ENCODE results near the gene OR8J1. TPM values are rescaled to one million over a fixed set of nuclear protein-coding genes. Genes with fewer than 3 reads are reported as not detected.
"Not testable (repeated sequence)": the region's sequence is repeated elsewhere in the genome, so short reads cannot be mapped to it uniquely, and the experiment has no call there.

OR8J1 gene, protein sequence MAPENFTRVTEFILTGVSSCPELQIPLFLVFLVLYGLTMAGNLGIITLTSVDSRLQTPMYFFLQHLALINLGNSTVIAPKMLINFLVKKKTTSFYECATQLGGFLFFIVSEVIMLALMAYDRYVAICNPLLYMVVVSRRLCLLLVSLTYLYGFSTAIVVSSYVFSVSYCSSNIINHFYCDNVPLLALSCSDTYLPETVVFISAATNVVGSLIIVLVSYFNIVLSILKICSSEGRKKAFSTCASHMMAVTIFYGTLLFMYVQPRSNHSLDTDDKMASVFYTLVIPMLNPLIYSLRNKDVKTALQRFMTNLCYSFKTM
- total RNA-seq, result not detected

DNA sequence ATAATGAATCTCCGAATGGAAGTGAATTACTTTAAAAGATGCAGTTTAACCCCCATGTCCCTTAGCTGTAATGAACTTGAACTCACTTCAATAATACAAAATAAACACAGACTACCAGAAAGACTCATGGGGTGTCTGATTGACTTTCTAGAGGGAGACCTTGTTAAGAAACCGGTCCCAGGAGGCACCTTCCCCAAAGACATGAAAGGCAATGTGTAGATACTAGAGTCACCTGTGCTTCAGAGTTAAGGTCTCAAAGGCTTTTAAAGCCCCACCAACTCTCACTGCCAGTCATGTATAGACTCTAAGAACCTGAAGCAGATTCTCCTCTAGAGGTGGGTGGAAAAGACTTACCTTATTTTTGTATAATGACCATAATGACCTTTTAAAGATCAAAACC is at the start of gene OR8J1:
OR8J1 (plus strand) TSS at position 301 of the 400 bp plus-strand sequence. CDS start 5,956 bp downstream, outside the sequence.
- DNase-seq (ENCODE audit: low spot score) (no peak), ATAC-seq (no peak)
- H3K27me3 Mint-ChIP-seq, result no peaks in the 10 kb centered on the region
- H3K4me3 Mint-ChIP-seq, result no peak within 1 kb of the TSS
- H3K4me1 Mint-ChIP-seq (ENCODE audit: low read depth in 2 of 2), result no peaks in the 10 kb centered on the region
- peaks cover 6% of the 10 kb centered on the region for H3K9me3 Mint-ChIP-seq
- H3K27ac Mint-ChIP-seq, result no peak within 1 kb of the TSS
- H3K36me3 Mint-ChIP-seq, result no peaks in the 10 kb centered on the region

- ATAC-seq (no peak), DNase-seq (ENCODE audit: low spot score) (no peak)
- peaks cover 38% of the 10 kb centered on the region for H3K9me3 Mint-ChIP-seq
- H3K27me3 Mint-ChIP-seq, result no peaks in the 10 kb centered on the region
- H3K4me3 Mint-ChIP-seq, result no peak overlapping the region
- H3K4me1 Mint-ChIP-seq (ENCODE audit: low read depth in 2 of 2), result no peaks in the 10 kb centered on the region
- H3K36me3 Mint-ChIP-seq, result peaks cover 17% of the 10 kb centered on the region
- H3K27ac Mint-ChIP-seq, result no peak overlapping the region
Observed at GRCh38 chr11:56307836-56308235, 46.3 kb upstream of the OR8J1 start.

- no peaks in the 10 kb centered on the region for H3K4me1 Mint-ChIP-seq (ENCODE audit: low read depth in 2 of 2)
Observed at GRCh38 chr11:56314844-56315243, 39.2 kb upstream of the OR8J1 start, which contains the start of gene OR8K3. Gene OR8K3 (plus strand): TSS chr11:56315144. CDS start chr11:56318307, 3,163 bp downstream.

GRCh38 chr11:56331861-56332491 is 22.1 kb upstream of the OR8J1 start:
- H3K27me3 Mint-ChIP-seq, result no peaks in the 10 kb centered on the region
- H3K9me3 Mint-ChIP-seq, result peaks cover 12% of the 10 kb centered on the region
- H3K4me3 Mint-ChIP-seq, result no peak overlapping the region
- no peaks in the 10 kb centered on the region for H3K36me3 Mint-ChIP-seq
- H3K4me1 Mint-ChIP-seq (ENCODE audit: low read depth in 2 of 2), result no peaks in the 10 kb centered on the region
- no peak for DNase-seq (ENCODE audit: low spot score)
- no peak overlapping the region for H3K27ac Mint-ChIP-seq
- no peak for ATAC-seq

More at GRCh38 chr11:56314844-56315243, 39.2 kb upstream of the OR8J1 start, which contains the start of gene OR8K3:
- no peak for DNase-seq (ENCODE audit: low spot score)
- Mint-ChIP-seq H3K27me3 (no peaks in the 10 kb centered on the region), H3K4me3 (no peak within 1 kb of the TSS), H3K9me3 (peaks cover 27% of the 10 kb centered on the region), H3K36me3 (peaks cover 5% of the 10 kb centered on the region), H3K27ac (no peak within 1 kb of the TSS)
- no peak for ATAC-seq

- H3K4me3 Mint-ChIP-seq, result no peak overlapping the region
- DNase-seq (ENCODE audit: low spot score) (no peak), ATAC-seq (no peak)
- no peak overlapping the region for H3K27ac Mint-ChIP-seq
- no peaks in the 10 kb centered on the region for H3K4me1 Mint-ChIP-seq (ENCODE audit: low read depth in 2 of 2)
- H3K27me3 Mint-ChIP-seq, result no peaks in the 10 kb centered on the region
- H3K36me3 Mint-ChIP-seq, result no peaks in the 10 kb centered on the region
- H3K9me3 Mint-ChIP-seq, result peaks cover 13% of the 10 kb centered on the region
Observed at GRCh38 chr11:56333156-56333555, 20.9 kb upstream of the OR8J1 start.

DNA sequence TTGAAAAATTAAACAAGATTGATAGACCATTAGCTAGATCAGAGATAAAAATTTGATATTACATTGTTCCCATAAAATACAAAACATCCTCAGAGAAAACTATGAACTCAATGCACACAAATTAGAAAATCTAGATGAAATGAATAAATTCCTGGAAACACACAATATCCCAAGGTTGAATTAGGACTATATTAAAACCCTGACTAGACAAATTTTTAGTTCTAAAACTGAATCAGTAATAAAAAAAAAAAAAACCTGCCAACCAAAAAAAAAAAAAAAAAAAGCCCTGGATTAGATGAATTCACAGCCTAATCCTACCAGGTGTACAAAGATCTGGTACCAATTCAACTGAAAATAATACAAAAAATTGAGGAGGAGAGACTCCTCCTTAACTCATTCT is 13.8 kb upstream of the OR8J1 start:
- H3K4me3 Mint-ChIP-seq, result no peak overlapping the region
- H3K9me3 Mint-ChIP-seq, result peaks cover 11% of the 10 kb centered on the region
- no peak for DNase-seq (ENCODE audit: low spot score)

DNA sequence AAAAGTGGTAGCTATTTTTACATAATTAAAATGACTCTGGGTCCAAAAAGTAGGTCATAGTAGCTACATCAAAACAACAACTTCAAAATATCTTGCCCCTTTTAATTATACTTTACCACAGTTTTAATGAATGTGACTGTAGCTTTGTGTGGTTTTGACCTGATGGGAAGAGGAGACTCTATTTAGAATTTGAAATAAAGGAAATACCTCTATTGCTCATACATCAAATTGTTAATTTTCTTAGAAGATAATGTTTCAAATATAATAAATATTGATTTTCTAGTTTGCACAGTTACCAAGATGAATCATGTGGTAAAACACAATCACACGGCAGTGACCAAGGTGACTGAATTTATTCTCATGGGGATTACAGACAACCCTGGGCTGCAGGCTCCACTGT is 8.4 kb upstream of the OR8J1 start, which contains the start of gene OR8K1:
OR8K1 (plus strand) TSS at position 301 of the 400 bp plus-strand sequence; CDS start at position 301, 0 bp downstream.
- H3K27ac Mint-ChIP-seq, result no peak within 1 kb of the TSS
- no peaks in the 10 kb centered on the region for H3K27me3 Mint-ChIP-seq
- H3K36me3 Mint-ChIP-seq, result no peaks in the 10 kb centered on the region
- no peak within 1 kb of the TSS for H3K4me3 Mint-ChIP-seq
- DNase-seq (ENCODE audit: low spot score) (no peak), ATAC-seq (no peak)
- H3K9me3 Mint-ChIP-seq, result peaks cover 11% of the 10 kb centered on the region
- no peaks in the 10 kb centered on the region for H3K4me1 Mint-ChIP-seq (ENCODE audit: low read depth in 2 of 2)

More for the DNA sequence above, 13.8 kb upstream of the OR8J1 start:
- ATAC-seq, result no peak
- no peaks in the 10 kb centered on the region for H3K4me1 Mint-ChIP-seq (ENCODE audit: low read depth in 2 of 2)
- H3K36me3 Mint-ChIP-seq, result no peaks in the 10 kb centered on the region
- no peak overlapping the region for H3K27ac Mint-ChIP-seq
- H3K27me3 Mint-ChIP-seq, result no peaks in the 10 kb centered on the region

- DNase-seq (ENCODE audit: low spot score) (no peak), ATAC-seq (no peak)
- Mint-ChIP-seq H3K4me1 (ENCODE audit: low read depth in 2 of 2) (no peaks in the 10 kb centered on the region), H3K9me3 (peaks cover 22% of the 10 kb centered on the region), H3K27me3 (no peaks in the 10 kb centered on the region), H3K27ac (no peak within 1 kb of the TSS), H3K4me3 (no peak within 1 kb of the TSS), H3K36me3 (no peaks in the 10 kb centered on the region)
Observed at GRCh38 chr11:56375324-56375723, 21.2 kb downstream of the OR8J1 start, which contains the start of gene OR8U1. Gene OR8U1 (plus strand): TSS chr11:56375624. CDS start chr11:56375624, 0 bp downstream.

DNA sequence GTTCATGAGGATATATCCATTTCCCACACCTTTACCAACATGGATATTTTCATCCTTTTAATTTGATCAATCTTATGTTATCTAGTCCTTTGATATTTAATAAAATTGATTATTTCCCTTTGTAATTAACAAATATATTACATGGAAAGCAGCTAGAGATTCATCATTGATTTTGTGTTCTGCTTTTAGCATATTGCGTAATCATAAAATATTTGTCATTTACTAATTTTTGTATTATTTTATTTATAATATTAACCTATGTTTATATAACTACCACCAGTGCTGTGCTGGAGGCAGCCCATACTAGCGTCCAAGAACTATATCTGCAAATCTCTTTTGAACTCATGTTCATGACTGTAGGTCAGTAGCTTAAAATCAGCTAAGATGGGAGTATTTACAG is 26.0 kb downstream of the OR8J1 start:
- no peaks in the 10 kb centered on the region for H3K4me1 Mint-ChIP-seq (ENCODE audit: low read depth in 2 of 2)
- ATAC-seq, result no peak
- peaks cover 4% of the 10 kb centered on the region for H3K36me3 Mint-ChIP-seq

GRCh38 chr11:56394381-56394780 is 40.3 kb downstream of the OR8J1 start:
- DNase-seq (ENCODE audit: low spot score) (no peak), ATAC-seq (no peak)
- peaks cover 4% of the 10 kb centered on the region for H3K36me3 Mint-ChIP-seq
- no peak overlapping the region for H3K27ac Mint-ChIP-seq
- H3K4me3 Mint-ChIP-seq, result no peak overlapping the region
- no peaks in the 10 kb centered on the region for H3K4me1 Mint-ChIP-seq (ENCODE audit: low read depth in 2 of 2)
- peaks cover 12% of the 10 kb centered on the region for H3K9me3 Mint-ChIP-seq
- no peaks in the 10 kb centered on the region for H3K27me3 Mint-ChIP-seq

More for the DNA sequence above, 26.0 kb downstream of the OR8J1 start:
- Mint-ChIP-seq H3K27ac (no peak overlapping the region), H3K27me3 (no peaks in the 10 kb centered on the region), H3K9me3 (peaks cover 17% of the 10 kb centered on the region), H3K4me3 (no peak overlapping the region)
- no peak for DNase-seq (ENCODE audit: low spot score)

GRCh38 chr11:56396047-56396446 is 42.0 kb downstream of the OR8J1 start:
- Mint-ChIP-seq H3K9me3 (peaks cover 12% of the 10 kb centered on the region), H3K4me3 (no peak overlapping the region), H3K27ac (no peak overlapping the region), H3K27me3 (no peaks in the 10 kb centered on the region), H3K36me3 (peaks cover 4% of the 10 kb centered on the region), H3K4me1 (ENCODE audit: low read depth in 2 of 2) (no peaks in the 10 kb centered on the region)
- ATAC-seq, result no peak
- no peak for DNase-seq (ENCODE audit: low spot score)

DNA sequence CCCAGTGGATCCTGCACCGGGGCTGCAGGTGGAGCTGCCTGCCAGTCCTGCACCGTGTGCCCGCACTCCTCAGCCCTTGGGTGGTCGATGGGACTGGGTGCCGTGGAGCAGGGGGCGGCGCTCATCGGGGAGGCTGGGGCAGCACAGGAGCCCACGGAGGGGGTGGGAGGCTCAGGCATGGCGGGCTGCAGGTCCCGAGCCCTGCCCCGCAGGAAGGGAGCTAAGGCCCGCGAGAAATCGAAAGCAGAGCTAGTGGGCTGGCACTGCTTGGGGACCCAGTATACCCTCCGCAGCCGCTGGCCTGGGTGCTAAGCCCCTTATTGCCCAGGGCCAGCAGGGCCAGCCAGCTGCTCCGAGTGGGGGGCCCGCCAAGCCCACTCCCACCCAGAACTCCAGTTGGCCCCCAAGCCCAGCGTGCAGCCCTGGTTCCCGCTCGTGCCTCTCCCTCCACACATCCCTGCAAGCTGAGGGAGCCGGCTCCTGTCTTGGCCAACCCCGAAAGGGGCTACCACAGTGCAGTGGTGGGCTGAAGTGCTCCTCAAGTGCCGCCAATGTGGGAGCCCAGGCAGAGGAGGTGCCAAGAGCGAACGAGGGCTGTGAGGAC is 47.9 kb downstream of the OR8J1 start:
- ATAC-seq; H3K4me3 Mint-ChIP-seq; H3K36me3 Mint-ChIP-seq; H3K27ac Mint-ChIP-seq; DNase-seq (ENCODE audit: low spot score); H3K4me1 Mint-ChIP-seq (ENCODE audit: low read depth in 2 of 2); H3K27me3 Mint-ChIP-seq: not testable (repeated sequence)
- peaks cover 13% of the 10 kb centered on the region for H3K9me3 Mint-ChIP-seq

DNA sequence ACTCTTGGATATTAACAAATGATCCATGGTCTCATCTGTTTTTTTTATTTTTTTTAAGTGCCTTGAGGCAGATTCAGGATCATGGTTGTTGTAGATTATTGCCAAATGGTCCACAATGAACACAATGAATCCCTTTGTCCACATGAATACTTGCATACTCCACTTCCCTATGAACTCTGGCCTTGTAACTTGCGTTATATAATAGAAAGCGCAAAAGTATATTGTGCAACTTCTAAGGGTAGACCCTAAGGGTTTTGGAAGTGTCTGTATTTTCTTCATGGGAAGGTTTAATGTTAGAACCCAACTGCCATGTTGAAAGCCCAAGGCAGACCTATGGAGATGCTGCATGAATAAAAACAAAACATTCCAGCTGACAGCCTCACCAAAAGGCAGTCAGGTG is 50.3 kb downstream of the OR8J1 start:
- ATAC-seq (no peak), DNase-seq (ENCODE audit: low spot score) (no peak)
- H3K27ac Mint-ChIP-seq, result no peak overlapping the region
- peaks cover 28% of the 10 kb centered on the region for H3K9me3 Mint-ChIP-seq
- no peaks in the 10 kb centered on the region for H3K4me1 Mint-ChIP-seq (ENCODE audit: low read depth in 2 of 2)
- no peak overlapping the region for H3K4me3 Mint-ChIP-seq
- H3K27me3 Mint-ChIP-seq, result no peaks in the 10 kb centered on the region
- peaks cover 15% of the 10 kb centered on the region for H3K36me3 Mint-ChIP-seq

DNA sequence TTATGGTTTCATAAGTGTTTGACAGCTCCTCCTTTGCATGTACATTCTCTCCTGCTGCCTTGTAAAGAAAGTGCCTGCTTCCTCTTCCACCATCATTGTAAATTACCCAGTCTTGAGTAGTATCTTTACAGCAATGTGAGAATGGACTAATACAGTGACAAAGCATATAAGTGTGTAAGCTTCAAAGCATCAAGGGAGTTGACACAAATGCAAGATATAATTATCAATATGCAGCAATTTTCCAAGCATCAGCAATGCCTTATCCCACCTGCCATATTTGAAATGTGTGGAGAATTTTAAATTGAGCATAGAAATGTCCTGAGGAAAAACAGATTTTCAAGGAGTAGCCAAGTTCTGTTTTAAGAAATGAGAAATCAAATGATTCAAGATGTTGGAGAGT is 56.7 kb downstream of the OR8J1 start:
- Mint-ChIP-seq H3K27ac (no peak overlapping the region), H3K27me3 (no peaks in the 10 kb centered on the region), H3K36me3 (peaks cover 8% of the 10 kb centered on the region), H3K9me3 (peaks cover 33% of the 10 kb centered on the region), H3K4me3 (no peak overlapping the region), H3K4me1 (ENCODE audit: low read depth in 2 of 2) (no peaks in the 10 kb centered on the region)
- no peak for ATAC-seq
- no peak for DNase-seq (ENCODE audit: low spot score)

Measured in natural killer cell treated with Interleukin-12 subunit alpha and Interleukin-12 subunit beta and Interleukin-15 and Interleukin-18, amount 100 ng/mL, for 72 hours (primary cell).